GM18870 (cell line): Measurements from ENCODE around the gene F3.

Experiments
- ATAC-seq: cut with Tn5 transposase; IDR thresholded peaks from one replicate; pipeline ENCODE4 v1.9.1; 2021; ENCODE audit warnings: moderate library complexity; ENCODE audit not compliant: unreplicated experiment

Gene F3

DNA sequence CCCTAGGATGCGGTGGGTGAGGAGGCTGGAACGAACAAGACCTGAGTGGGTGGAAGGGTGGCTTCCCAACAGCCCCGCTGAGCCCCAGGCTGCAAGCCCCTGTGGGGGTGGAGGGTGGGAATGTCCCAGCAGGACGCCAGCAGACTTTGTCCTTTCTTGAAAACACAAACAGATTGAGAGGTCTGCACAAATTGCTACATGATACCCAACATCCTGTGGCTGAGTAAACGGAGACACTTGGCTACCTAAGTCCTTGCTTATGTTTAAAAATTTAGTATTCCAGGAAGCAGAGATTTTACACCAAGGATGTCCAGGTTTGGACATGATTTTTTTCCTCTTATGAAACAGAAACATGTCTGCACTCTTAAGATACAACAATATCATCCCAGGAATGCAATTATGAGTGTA, 11.8 kb upstream of the F3 start:
- no peak for ATAC-seq

- no peak for ATAC-seq
Measured at GRCh38 chr1:94552071-94552586, 10.6 kb upstream of the F3 start.

DNA sequence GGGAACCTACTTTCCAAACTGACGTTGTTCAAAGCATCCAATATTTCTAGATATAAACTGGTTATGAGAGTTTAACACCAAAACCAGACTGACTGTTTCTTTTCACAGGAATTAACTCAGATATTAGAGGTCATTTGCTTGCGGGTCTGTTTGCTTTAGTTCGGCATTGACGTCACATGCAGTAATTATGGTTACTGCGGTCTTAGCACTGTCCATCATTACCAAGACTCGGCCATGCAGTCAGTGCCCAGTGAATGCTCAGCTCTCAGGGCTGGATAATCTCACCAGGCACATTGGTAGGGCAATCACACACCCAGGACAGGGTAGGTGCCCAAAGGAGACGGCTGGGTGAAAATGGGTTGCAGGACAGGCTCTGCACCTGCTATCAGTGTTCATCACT, 9.9 kb upstream of the F3 start:
- no peak for ATAC-seq

DNA sequence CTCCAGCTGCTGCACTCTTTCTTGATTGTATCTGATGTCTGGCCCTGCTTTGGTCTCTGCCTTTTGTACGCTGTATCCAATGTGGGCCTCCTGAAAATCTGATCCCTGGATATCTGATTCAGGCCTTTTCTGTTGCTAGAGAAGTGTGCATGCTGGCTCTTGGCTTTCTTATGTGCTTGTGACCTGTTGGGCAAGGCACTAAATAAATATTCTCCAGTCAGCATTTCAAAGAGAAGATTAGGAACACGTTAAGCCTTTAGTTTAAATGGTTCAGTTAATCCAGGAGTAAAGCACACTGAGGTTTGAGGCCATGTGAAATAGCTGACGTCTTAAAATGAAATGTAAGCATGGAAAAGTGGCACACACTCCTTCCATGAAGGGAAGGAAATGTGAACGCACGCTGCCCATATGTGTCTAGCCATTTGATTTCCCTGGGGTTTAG, 9.3 kb upstream of the F3 start:
- ATAC-seq = no peak

GRCh38 chr1:94550396-94550795, 8.8 kb upstream of the F3 start:
- ATAC-seq = no peak

GRCh38 chr1:94549706-94550105, 8.1 kb upstream of the F3 start:
- ATAC-seq = no peak

DNA sequence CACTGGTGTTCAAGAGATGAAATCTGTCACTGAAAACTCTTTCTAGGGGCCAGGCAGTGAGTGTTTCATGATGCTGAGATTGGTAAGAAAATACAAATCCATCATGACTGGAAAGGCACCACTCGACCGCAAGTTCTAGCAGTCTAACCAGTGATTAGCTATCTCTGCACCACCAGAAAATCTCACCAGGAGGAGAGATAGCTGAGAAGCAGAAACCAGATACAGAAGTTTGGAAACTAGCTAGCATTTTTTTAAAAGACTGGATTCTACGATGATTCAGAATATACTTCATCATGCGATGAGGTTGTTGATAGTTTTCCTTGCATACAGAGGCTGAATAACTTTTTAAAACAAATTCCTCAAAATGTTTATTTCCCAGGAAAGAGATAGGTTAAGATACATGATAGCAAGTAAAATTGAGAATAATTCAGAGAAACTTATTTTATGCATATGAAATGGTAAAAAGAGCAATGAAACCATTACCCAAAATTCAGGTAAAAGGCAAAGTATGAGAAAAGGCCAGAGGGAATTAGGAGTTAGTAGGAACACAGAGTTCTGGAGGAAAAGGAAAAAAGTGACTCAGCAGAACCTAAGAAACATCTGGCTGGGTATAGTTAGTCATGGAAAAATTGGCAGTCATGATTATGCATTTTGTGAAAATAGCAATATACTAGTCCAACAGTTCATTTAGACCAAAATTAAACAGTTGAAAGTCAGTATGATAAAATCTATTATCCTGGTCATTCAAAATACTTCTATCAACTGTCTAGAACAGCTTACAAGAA, 3.3 kb upstream of the F3 start:
- ATAC-seq = no peak

DNA sequence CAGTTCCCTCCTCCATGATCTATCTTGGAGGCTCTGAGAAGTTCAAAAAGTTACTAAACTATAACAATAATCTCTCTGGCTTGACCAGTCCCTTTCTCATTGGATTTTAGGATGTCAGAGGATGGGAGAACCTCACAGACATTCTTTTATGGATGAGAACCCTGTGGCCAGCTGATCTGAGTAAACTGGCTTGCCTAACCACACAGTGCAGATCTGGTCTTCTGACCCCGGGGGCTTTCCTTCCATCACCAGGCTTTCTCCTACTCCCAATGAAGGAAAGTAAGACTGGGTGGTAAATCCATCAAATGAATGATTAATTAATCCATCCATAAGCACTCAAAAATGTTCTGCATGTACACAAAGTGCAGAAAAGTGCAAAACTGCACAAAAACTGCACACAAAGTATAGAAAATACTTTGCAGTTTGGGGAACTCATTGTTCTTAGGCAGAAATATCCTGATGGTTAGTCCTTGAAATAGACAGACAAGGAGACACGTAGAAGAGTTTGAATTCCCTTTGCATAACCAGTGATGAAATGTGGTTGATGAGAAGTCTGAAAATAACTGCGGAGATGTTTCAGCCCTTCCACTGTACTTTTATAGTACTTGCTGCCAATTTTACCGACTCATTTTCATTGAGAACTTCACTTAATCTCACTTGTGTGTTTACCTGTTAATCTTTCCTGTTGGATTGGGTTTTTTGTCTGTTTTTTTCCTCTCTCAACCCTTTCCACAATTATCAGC, 2.5 kb upstream of the F3 start:
- ATAC-seq = no peak

DNA sequence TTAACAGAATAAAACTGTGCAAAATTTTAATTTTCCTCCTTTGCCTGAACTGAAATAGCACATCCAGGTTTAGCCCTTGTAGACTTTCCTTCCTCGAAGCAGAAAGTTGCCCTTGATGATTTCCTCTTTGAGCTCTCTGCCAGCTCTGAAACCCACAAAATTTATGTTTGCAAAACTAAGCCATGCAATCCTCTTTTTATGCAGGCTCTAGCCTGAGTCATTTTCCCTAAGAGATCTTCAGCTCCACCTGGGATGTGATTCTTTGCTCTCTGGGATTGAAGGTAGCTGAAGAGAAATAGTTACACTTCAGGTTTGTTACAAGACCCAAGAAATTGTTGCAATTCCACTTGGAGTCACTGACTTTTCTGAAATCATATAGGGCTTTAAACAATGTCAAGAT, 1.4 kb upstream of the F3 start:
- ATAC-seq = no peak

- peak; percentile 8 for ATAC-seq
Measured at GRCh38 chr1:94542088-94542870, 720 bp upstream of the F3 start.

DNA sequence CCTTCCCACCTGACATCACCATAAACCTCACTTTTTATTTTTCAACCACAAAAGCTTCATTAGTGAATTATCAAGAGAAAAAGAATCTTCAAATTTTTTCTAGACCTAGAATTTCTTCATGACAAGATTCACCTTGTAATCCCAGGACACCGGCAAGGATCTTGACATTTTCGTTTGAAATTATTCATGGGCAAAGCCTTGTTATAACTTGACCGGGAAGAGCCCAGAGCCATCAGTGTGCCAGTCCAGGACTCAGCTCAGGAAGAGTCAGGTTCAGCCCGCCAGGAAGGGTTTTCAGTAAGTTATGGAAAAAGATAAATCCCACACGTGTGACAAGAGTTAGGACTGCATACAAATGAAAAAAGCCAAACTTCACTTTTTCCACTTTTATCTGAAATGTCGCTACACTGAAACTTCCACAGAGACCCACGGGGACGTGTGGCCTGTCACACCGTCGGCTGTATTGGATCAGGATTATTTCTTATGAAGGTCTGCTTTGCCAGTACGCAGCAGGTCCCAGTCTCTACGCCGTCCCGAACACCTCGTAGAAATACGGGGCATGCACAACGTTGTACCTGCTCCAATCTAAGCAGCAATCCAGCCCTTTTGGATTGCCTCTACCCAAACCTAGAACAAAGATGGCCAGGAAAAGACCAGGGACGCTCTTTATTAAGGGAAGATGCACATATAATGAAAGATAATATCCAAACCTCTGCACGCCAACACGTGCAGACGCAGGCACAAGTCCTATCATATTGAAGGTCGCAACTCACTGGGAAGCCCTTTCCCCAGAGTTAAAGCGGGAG, 916 bp downstream of the F3 start:
- no peak for ATAC-seq

- no peak for ATAC-seq
Measured at GRCh38 chr1:94539496-94539895, 2.1 kb downstream of the F3 start.

GRCh38 chr1:94538243-94538827, 3.2 kb downstream of the F3 start:
- ATAC-seq = no peak

GRCh38 chr1:94537254-94537653, 4.3 kb downstream of the F3 start:
- no peak for ATAC-seq

GRCh38 chr1:94535879-94536278, 5.7 kb downstream of the F3 start:
- no peak for ATAC-seq

GRCh38 chr1:94535095-94535494, 6.5 kb downstream of the F3 start:
- no peak for ATAC-seq

- no peak for ATAC-seq
Measured at GRCh38 chr1:94532077-94532476, 9.5 kb downstream of the F3 start.

GRCh38 chr1:94531664-94532063, 9.9 kb downstream of the F3 start:
- ATAC-seq = no peak

- ATAC-seq = no peak
Measured at GRCh38 chr1:94530373-94530878, 11.1 kb downstream of the F3 start.

DNA sequence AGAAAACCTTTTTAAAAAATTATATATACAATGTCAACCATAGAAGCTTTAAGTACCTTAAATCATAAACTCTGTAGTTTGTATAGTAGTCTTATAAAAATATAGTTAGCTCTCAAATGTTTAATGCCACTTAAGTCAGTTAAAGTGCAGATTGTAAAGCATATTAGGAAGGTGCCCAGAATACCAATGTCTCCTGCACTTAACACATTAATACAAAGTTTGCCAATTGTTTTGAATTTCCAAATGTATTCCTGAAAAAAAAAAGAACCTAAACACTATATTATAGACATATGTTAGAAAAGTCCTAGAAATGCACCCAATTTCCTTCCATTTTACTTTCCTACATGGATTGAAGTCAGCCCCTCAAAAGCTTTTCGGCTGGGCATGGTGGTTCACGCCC, 12.1 kb downstream of the F3 start:
- ATAC-seq = no peak
